Endothelial cell (in vitro differentiated cells): Measurements from ENCODE around the gene FFAR2. TPM values are rescaled to one million over a fixed set of nuclear protein-coding genes. Genes with fewer than 3 reads are reported as not detected.

ENCODE experiments used
- DNase-seq: peaks from one replicate; pipeline ENCODE4 v3.0.0; 2021; ENCODE audit warnings: low spot score
- H3K27ac Mint-ChIP-seq: one replicate; pipeline ENCODE4 v1.8.0; 2021; ENCODE audit warnings: mixed read lengths, inconsistent platforms; ENCODE audit not compliant: unreplicated experiment
- H3K27me3 Mint-ChIP-seq: one replicate; pipeline ENCODE4 v1.8.0; 2021; ENCODE audit warnings: mild to moderate bottlenecking, moderate library complexity, mixed read lengths, inconsistent platforms; ENCODE audit not compliant: unreplicated experiment
- H3K36me3 Mint-ChIP-seq: one replicate; pipeline ENCODE4 v1.8.0; 2021; ENCODE audit warnings: mild to moderate bottlenecking, low read depth, mixed read lengths, inconsistent platforms; ENCODE audit not compliant: unreplicated experiment
- H3K4me1 Mint-ChIP-seq: one replicate; pipeline ENCODE4 v1.8.0; 2021; ENCODE audit warnings: mild to moderate bottlenecking, mixed read lengths, inconsistent platforms; ENCODE audit not compliant: unreplicated experiment
- H3K4me3 Mint-ChIP-seq: one replicate; pipeline ENCODE4 v1.8.0; 2021; ENCODE audit warnings: mild to moderate bottlenecking, mixed read lengths, inconsistent platforms; ENCODE audit not compliant: unreplicated experiment
- H3K9me3 Mint-ChIP-seq: one replicate; pipeline ENCODE4 v1.8.0; 2021; ENCODE audit warnings: mixed read lengths, inconsistent platforms; ENCODE audit not compliant: unreplicated experiment
- CTCF ChIP-seq: fragments of 200-600 bp; sonication (generic); IDR thresholded peaks from one replicate; pipeline ENCODE4 v1.5.0; 2021; ENCODE audit warnings: antibody characterized with exemption; ENCODE audit not compliant: unreplicated experiment
- total RNA-seq: library from RNA; stranded (reverse); fragmentation: NEBNext Ultra II Directional; extraction: Animal tissue kit (Norgen Biotek cat#: 25700); gene quantifications from one replicate; pipeline ENCODE4 v1.2.1, GENCODE V29; 2021; ENCODE audit not compliant: unreplicated experiment

FFAR2 gene
- total RNA-seq, 1 donor from 2014 or later, result 0.46 TPM

GRCh38 chr19:35425682-35426081 is 22.4 kb upstream of the FFAR2 start:
- H3K4me1 Mint-ChIP-seq, result no peaks in the 10 kb centered on the region

GRCh38 chr19:35427187-35427586 is 20.9 kb upstream of the FFAR2 start:
- H3K4me3 Mint-ChIP-seq, result no peak overlapping the region
- peaks cover 4% of the 10 kb centered on the region for H3K9me3 Mint-ChIP-seq
- H3K27me3 Mint-ChIP-seq, result no peaks in the 10 kb centered on the region
- H3K27ac Mint-ChIP-seq, result no peak overlapping the region
- no peak for TF ChIP-seq CTCF
- DNase-seq, result no peak
- no peaks in the 10 kb centered on the region for H3K4me1 Mint-ChIP-seq
- no peaks in the 10 kb centered on the region for H3K36me3 Mint-ChIP-seq

More at GRCh38 chr19:35425682-35426081, 22.4 kb upstream of the FFAR2 start:
- Mint-ChIP-seq H3K36me3 (no peaks in the 10 kb centered on the region), H3K4me3 (no peak overlapping the region), H3K27ac (no peak overlapping the region), H3K27me3 (no peaks in the 10 kb centered on the region), H3K9me3 (no peaks in the 10 kb centered on the region)
- no peak for DNase-seq
- TF ChIP-seq CTCF, result no peak

- Mint-ChIP-seq H3K27ac (no peak overlapping the region), H3K27me3 (peaks cover 2% of the 10 kb centered on the region), H3K9me3 (peaks cover 4% of the 10 kb centered on the region), H3K36me3 (no peaks in the 10 kb centered on the region), H3K4me1 (no peaks in the 10 kb centered on the region), H3K4me3 (no peak overlapping the region)
- TF ChIP-seq CTCF, result no peak
- no peak for DNase-seq
Measured at GRCh38 chr19:35429698-35430408, 18.2 kb upstream of the FFAR2 start.

GRCh38 chr19:35430409-35431144 is 17.5 kb upstream of the FFAR2 start:
- Mint-ChIP-seq H3K27ac (no peak overlapping the region), H3K4me3 (no peak overlapping the region), H3K9me3 (peaks cover 4% of the 10 kb centered on the region), H3K36me3 (no peaks in the 10 kb centered on the region), H3K4me1 (no peaks in the 10 kb centered on the region), H3K27me3 (peaks cover 2% of the 10 kb centered on the region)
- DNase-seq, result no peak
- TF ChIP-seq CTCF, result no peak
